ENCODE results near the gene OPA3. TPM values are rescaled to one million over a fixed set of nuclear protein-coding genes. Genes with fewer than 3 reads are reported as not detected.

Gene OPA3
- total RNA-seq, 1 experiment from 2014 or later, result 17.7 TPM

DNA sequence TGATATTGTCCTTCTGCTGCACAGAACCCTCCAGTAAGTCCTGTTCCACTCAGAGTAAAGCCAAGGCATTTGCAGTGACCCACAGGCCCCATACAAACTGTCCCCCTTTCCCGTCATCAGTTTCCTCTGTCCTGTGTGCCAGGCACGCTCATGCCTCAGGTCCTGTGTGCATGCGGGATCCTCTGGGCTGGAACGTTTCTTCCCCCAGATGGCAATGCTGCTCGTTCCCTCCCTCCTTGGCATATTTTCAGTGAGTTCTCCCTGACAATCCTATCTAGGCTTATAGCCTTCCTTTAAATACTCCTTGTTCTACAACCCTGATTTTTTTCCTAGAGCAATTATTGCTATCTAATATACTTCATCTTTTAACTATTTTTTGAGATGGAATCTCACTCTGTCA lies 5.7 kb downstream of the OPA3 start:
- POLR2A ChIA-PET, result no interaction called here
- no TSS peak for BruUV-seq (replicated peaks)
- H3K36me3 ChIP-seq (ENCODE audit: control insufficient read depth, insufficient read depth, low read length), result peaks cover 2% of the 10 kb centered on the region; the same call in 1 of the 2 replicates
- H3K4me3 Mint-ChIP-seq (ENCODE audit: unreplicated experiment), result peak overlapping the region; percentile 47
- H3K27ac Mint-ChIP-seq (ENCODE audit: unreplicated experiment), result peak overlapping the region; percentile 81
- H3K9me3 Mint-ChIP-seq (ENCODE audit: unreplicated experiment), result no peaks in the 10 kb centered on the region
- H3K27me3 ChIP-seq (replicated peaks; ENCODE audit: control insufficient read depth, insufficient read depth, low read length), result no peaks in the 10 kb centered on the region
- DNase-seq, result no peak
- H3K9me3 ChIP-seq, result peaks cover 4% of the 10 kb centered on the region; the same call in 1 of the 2 replicates
- H3K4me3 ChIP-seq (ENCODE audit: low read depth, low read length), result no peak overlapping the region
- CTCF ChIA-PET, result no interaction called here
- no peaks in the 10 kb centered on the region for H3K27me3 Mint-ChIP-seq (ENCODE audit: insufficient read depth, unreplicated experiment)
- H3K4me1 Mint-ChIP-seq (ENCODE audit: low read depth, unreplicated experiment), result peaks cover 37% of the 10 kb centered on the region
- H3K36me3 Mint-ChIP-seq (ENCODE audit: insufficient read depth, unreplicated experiment), result peaks cover 12% of the 10 kb centered on the region
- intact Hi-C loops (cut with micrococcal nuclease; ENCODE audit: unreplicated experiment), result no loop called here
- TF ChIP-seq, protein P1, sequence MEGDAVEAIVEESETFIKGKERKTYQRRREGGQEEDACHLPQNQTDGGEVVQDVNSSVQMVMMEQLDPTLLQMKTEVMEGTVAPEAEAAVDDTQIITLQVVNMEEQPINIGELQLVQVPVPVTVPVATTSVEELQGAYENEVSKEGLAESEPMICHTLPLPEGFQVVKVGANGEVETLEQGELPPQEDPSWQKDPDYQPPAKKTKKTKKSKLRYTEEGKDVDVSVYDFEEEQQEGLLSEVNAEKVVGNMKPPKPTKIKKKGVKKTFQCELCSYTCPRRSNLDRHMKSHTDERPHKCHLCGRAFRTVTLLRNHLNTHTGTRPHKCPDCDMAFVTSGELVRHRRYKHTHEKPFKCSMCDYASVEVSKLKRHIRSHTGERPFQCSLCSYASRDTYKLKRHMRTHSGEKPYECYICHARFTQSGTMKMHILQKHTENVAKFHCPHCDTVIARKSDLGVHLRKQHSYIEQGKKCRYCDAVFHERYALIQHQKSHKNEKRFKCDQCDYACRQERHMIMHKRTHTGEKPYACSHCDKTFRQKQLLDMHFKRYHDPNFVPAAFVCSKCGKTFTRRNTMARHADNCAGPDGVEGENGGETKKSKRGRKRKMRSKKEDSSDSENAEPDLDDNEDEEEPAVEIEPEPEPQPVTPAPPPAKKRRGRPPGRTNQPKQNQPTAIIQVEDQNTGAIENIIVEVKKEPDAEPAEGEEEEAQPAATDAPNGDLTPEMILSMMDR (IDR thresholded peaks at IDR 0.05; ENCODE audit: insufficient read depth in 1 of 2, low read depth in 1 of 2, low read length in 1 of 2, severe bottlenecking in 1 of 2, unreplicated experiment in 1 of 2), result no peak
- peaks cover 39% of the 10 kb centered on the region for H3K4me1 ChIP-seq

DNA sequence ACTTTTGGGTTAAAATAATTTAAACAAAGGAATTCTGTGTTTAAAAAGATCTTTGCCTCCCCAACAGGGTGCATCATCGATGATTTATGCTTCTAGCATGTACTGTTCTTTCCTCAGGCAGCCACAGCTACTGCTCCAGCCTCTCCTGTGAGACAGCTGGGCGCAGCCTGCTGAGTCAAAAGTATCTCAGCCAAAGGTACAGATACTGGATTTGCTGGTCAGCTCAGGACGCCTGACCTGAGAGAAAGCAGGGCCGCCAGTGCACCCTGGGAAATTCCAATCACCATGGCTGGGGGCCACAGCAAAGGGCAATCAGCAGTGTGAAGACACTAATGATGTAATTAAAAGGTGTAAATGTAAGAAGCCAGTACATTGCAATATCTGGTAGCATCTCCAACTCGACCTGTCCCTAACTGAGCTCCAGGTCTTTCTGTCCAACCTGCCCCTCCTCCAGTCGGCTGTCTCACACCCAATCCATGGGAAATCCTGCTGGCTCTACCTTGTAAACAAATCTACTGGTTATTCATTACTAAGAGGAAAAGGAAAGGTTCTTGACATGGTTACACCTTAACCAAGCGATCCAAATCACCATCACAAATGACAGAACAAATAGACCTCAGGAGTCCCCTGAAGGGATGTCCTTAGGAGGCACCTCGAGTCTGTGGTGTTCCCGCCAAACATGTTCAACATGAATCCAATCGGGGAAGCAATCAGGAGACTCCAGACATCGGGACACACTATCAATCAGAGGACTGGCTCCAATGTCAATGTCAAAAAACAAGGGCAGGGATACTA lies 7.3 kb downstream of the OPA3 start:
- POLR2A ChIA-PET, result interaction anchor here (0.6 to 1.2 kb wide), 3 partner anchors 46 to 153 kb away, joined by 3 to 6 read pairs (median 4); partner anchors contain the start of gene FBXO46
- Mint-ChIP-seq H3K4me1 (ENCODE audit: low read depth, unreplicated experiment) (peaks cover 30% of the 10 kb centered on the region), H3K27me3 (ENCODE audit: insufficient read depth, unreplicated experiment) (no peaks in the 10 kb centered on the region), H3K9me3 (ENCODE audit: unreplicated experiment) (no peaks in the 10 kb centered on the region), H3K27ac (ENCODE audit: unreplicated experiment) (peak overlapping the region; percentile 92), H3K4me3 (ENCODE audit: unreplicated experiment) (peak overlapping the region; percentile 72), H3K36me3 (ENCODE audit: insufficient read depth, unreplicated experiment) (peaks cover 3% of the 10 kb centered on the region)
- intact Hi-C loops (cut with micrococcal nuclease; ENCODE audit: unreplicated experiment), result no loop called here
- CTCF ChIA-PET, result interaction anchor here (0.6 to 1.2 kb wide), 9 partner anchors 19 to 100 kb away, joined by 3 to 8 read pairs (median 3); no protein-coding TSS in a partner anchor
- Histone ChIP-seq H3K4me1 (peaks cover 30% of the 10 kb centered on the region), H3K4me3 (ENCODE audit: low read depth, low read length) (peak overlapping the region; percentile 2; the same call in 1 of the 2 replicates), H3K9me3 (no peaks in the 10 kb centered on the region), H3K27me3 (replicated peaks; ENCODE audit: control insufficient read depth, insufficient read depth, low read length) (no peaks in the 10 kb centered on the region), H3K36me3 (ENCODE audit: control insufficient read depth, insufficient read depth, low read length) (peaks cover 2% of the 10 kb centered on the region; the same call in 1 of the 2 replicates)
- TF ChIP-seq, protein P1 (IDR thresholded peaks at IDR 0.05; ENCODE audit: insufficient read depth in 1 of 2, low read depth in 1 of 2, low read length in 1 of 2, severe bottlenecking in 1 of 2, unreplicated experiment in 1 of 2), result no peak
- peak; percentile 79 to 81 for DNase-seq
- BruUV-seq (replicated peaks), result no TSS peak

DNA sequence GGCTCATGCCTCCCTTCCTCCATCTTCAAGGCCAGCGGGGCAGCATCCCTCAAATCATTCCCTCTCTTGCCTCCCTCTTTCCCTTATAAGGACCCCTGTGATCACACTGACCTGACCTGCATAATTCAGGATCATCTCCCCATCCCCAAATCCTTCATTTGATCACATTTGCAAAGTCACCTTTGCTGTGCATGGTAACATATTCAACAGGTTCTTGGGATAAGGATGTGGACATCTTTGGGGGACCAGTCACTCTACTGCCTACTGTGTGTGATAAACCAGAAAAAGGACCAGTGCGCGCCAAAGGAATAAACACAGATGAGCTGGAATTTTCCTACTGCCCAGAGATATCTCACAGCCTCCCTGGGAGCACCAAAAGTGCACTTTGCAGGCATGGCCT lies 7.9 kb downstream of the OPA3 start:
- TF ChIP-seq, protein P1 (IDR thresholded peaks at IDR 0.05; ENCODE audit: insufficient read depth in 1 of 2, low read depth in 1 of 2, low read length in 1 of 2, severe bottlenecking in 1 of 2, unreplicated experiment in 1 of 2), result no peak
- ChIA-PET CTCF (interaction anchor here (0.6 to 1.2 kb wide), 7 partner anchors 18 to 101 kb away, joined by 3 to 8 read pairs (median 3); no protein-coding TSS in a partner anchor), POLR2A (interaction anchor here (0.6 to 1.2 kb wide), 3 partner anchors 46 to 154 kb away, joined by 3 to 6 read pairs (median 4); partner anchors contain the start of gene FBXO46)
- Histone ChIP-seq H3K4me3 (ENCODE audit: low read depth, low read length) (no peak overlapping the region), H3K27me3 (replicated peaks; ENCODE audit: control insufficient read depth, insufficient read depth, low read length) (no peaks in the 10 kb centered on the region), H3K36me3 (ENCODE audit: control insufficient read depth, insufficient read depth, low read length) (peaks cover 2% of the 10 kb centered on the region; the same call in 1 of the 2 replicates), H3K4me1 (peaks cover 30% of the 10 kb centered on the region), H3K9me3 (no peaks in the 10 kb centered on the region)
- peaks cover 27% of the 10 kb centered on the region for H3K4me1 Mint-ChIP-seq (ENCODE audit: low read depth, unreplicated experiment)
- BruUV-seq (replicated peaks), result no TSS peak
- peak overlapping the region; percentile 92 for H3K27ac Mint-ChIP-seq (ENCODE audit: unreplicated experiment)
- H3K4me3 Mint-ChIP-seq (ENCODE audit: unreplicated experiment), result peak overlapping the region; percentile 72
- H3K36me3 Mint-ChIP-seq (ENCODE audit: insufficient read depth, unreplicated experiment), result no peaks in the 10 kb centered on the region
- intact Hi-C loops (cut with micrococcal nuclease; ENCODE audit: unreplicated experiment), result no loop called here
- no peaks in the 10 kb centered on the region for H3K9me3 Mint-ChIP-seq (ENCODE audit: unreplicated experiment)
- DNase-seq, result no peak
- no peaks in the 10 kb centered on the region for H3K27me3 Mint-ChIP-seq (ENCODE audit: insufficient read depth, unreplicated experiment)

Measured in Caco-2 (cell line).